ENCODE measurements around the gene ITPK1. TPM values are rescaled to one million over a fixed set of nuclear protein-coding genes. Genes with fewer than 3 reads are reported as not detected.
A peak's percentile ranks its signal among the peaks of the same experiment; 100 is the strongest.

Gene ITPK1
- total RNA-seq, 2 experiments from 2014 or later, result 63.7 to 71.0 TPM

DNA sequence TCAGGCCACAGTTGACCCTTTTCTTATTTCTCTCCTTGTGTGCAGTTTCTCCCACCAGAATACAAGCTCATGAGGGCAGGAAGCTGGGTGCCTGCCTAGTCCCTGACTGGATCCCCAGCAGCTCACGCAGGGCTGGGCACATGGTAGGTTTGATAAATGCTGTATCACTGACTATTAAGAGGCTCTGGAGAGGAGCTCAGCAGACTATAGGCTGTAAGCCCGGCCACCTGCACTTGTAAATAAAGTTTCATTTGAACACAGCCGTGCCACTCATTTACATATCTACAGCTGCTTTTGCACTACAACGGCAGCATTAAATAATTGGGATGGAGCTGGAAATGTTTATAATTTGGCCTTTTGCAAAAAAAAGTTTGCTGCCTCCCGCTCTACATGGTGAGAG, 160.8 kb downstream of the ITPK1 start:
- no peak for DNase-seq
- Mint-ChIP-seq H3K27ac (no peak overlapping the region), H3K4me1 (peaks cover 4% of the 10 kb centered on the region), H3K9me3 (no peaks in the 10 kb centered on the region), H3K36me3 (ENCODE audit: low read depth) (peaks cover 6% of the 10 kb centered on the region), H3K27me3 (no peaks in the 10 kb centered on the region), H3K4me3 (no peak overlapping the region)
- ChIA-PET POLR2A (no interaction called here), CTCF (interaction anchor here (1.0 to 1.2 kb wide), 2 partner anchors 8 to 11 kb away, joined by 3 read pairs; no protein-coding TSS in a partner anchor)

DNA sequence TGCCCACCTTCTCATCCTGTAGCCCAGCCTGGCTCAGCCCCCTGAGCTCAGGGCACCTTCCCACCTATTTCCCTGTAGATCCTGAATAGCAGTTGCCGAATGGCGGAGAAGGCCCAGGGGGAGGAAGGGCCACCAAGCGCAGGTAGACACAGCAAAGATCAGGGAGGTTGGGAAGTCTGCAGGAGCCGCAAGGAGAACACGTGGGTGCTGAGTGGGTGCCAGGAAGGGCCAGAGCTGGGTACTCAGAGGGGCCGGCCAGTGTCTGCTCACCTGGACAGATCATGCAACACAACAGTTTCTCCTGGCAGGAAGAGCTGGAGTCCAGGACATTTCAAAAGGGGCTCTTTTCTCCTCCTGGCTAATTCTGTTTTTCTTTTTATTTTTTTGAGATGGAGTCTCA, 162.2 kb downstream of the ITPK1 start:
- POLR2A ChIA-PET, result no interaction called here
- CTCF ChIA-PET, result no interaction called here
- peaks cover 6% of the 10 kb centered on the region for H3K36me3 Mint-ChIP-seq (ENCODE audit: low read depth)
- H3K9me3 Mint-ChIP-seq, result no peaks in the 10 kb centered on the region
- H3K4me3 Mint-ChIP-seq, result no peak overlapping the region
- H3K4me1 Mint-ChIP-seq, result peaks cover 4% of the 10 kb centered on the region
- H3K27ac Mint-ChIP-seq, result no peak overlapping the region
- no peaks in the 10 kb centered on the region for H3K27me3 Mint-ChIP-seq
- DNase-seq, result no peak

- no peaks in the 10 kb centered on the region for H3K27me3 Mint-ChIP-seq
- ChIA-PET CTCF (interaction anchor here (0.6 to 1.7 kb wide), 14 partner anchors 12 to 226 kb away, joined by 3 to 8 read pairs (median 3); partner anchors contain the start of gene ITPK1), POLR2A (no interaction called here)
- DNase-seq, result no peak
- H3K36me3 Mint-ChIP-seq (ENCODE audit: low read depth), result peaks cover 6% of the 10 kb centered on the region
- no peaks in the 10 kb centered on the region for H3K9me3 Mint-ChIP-seq
- H3K4me1 Mint-ChIP-seq, result peaks cover 4% of the 10 kb centered on the region
- H3K27ac Mint-ChIP-seq, result no peak overlapping the region
- H3K4me3 Mint-ChIP-seq, result no peak overlapping the region
These were observed 163.0 kb downstream of the ITPK1 start for GRCh38 chr14:92952481-92953298.

DNA sequence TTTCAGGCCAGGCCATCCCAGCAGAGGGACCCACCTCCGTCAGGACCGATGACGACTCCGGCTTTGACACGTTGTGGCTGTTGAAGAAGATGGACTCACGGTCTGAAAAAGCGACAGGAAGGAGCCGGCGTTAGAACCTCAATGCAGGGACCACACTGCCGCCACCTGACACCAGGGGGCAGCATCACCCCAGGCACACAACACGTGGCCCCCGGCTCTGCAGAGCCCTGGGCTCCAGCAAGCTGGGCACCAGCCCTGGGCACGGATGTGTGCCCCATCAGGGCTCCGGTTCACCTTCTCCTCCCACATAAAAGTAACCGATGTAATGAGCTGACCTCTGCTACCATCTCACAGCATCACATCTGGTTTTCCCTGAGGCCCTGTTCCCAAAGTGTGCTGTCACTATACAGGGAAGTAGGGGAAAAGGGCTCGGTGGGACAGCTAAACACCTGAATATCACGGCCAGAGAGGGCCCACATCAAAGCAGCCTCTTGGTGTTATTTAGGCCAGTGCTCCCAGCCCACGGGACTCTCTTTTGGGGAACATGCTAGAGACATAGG, 163.7 kb downstream of the ITPK1 start:
- peak overlapping the region; percentile 44 for H3K27ac Mint-ChIP-seq
- POLR2A ChIA-PET, result no interaction called here
- CTCF ChIA-PET, result interaction anchor here (0.6 to 1.7 kb wide), 14 partner anchors 11 to 227 kb away, joined by 3 to 8 read pairs (median 3); partner anchors contain the start of gene ITPK1
- H3K9me3 Mint-ChIP-seq, result no peaks in the 10 kb centered on the region
- H3K36me3 Mint-ChIP-seq (ENCODE audit: low read depth), result peaks cover 6% of the 10 kb centered on the region
- no peak overlapping the region for H3K4me3 Mint-ChIP-seq
- peak; percentile 79 for DNase-seq
- peaks cover 4% of the 10 kb centered on the region for H3K4me1 Mint-ChIP-seq
- no peaks in the 10 kb centered on the region for H3K27me3 Mint-ChIP-seq

GRCh38 chr14:92951261-92951660, 164.5 kb downstream of the ITPK1 start:
- Mint-ChIP-seq H3K36me3 (ENCODE audit: low read depth) (peaks cover 4% of the 10 kb centered on the region), H3K4me3 (no peak overlapping the region), H3K4me1 (peaks cover 4% of the 10 kb centered on the region), H3K27me3 (no peaks in the 10 kb centered on the region), H3K27ac (no peak overlapping the region), H3K9me3 (no peaks in the 10 kb centered on the region)
- ChIA-PET CTCF (interaction anchor here (1.0 to 1.7 kb wide), 7 partner anchors 21 to 228 kb away, joined by 3 to 8 read pairs (median 3); partner anchors contain the start of gene ITPK1), POLR2A (no interaction called here)
- DNase-seq, result no peak

DNA sequence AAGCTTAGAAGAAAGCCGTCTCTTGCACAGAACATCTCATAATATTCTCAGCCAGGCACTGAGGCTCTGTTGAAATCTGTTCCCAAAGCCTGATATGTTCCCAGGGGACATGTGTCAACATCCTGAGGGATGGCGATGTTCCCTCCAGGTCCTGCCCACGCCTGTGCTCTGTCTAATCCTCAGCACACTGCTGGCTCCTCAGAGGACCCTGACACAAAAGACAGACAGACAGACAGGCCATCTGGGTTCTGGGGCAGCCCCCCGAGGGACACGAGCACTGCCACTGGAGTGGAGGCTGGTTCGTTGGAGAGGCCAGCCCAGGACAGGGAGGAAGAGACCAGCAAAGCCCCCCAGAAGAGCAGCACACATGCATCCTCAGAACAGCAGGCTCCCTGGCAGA, 165.0 kb downstream of the ITPK1 start:
- Mint-ChIP-seq H3K4me3 (no peak overlapping the region), H3K36me3 (ENCODE audit: low read depth) (peaks cover 4% of the 10 kb centered on the region), H3K9me3 (no peaks in the 10 kb centered on the region), H3K27me3 (no peaks in the 10 kb centered on the region), H3K27ac (no peak overlapping the region), H3K4me1 (peaks cover 4% of the 10 kb centered on the region)
- no peak for DNase-seq
- ChIA-PET CTCF (no interaction called here), POLR2A (no interaction called here)

DNA sequence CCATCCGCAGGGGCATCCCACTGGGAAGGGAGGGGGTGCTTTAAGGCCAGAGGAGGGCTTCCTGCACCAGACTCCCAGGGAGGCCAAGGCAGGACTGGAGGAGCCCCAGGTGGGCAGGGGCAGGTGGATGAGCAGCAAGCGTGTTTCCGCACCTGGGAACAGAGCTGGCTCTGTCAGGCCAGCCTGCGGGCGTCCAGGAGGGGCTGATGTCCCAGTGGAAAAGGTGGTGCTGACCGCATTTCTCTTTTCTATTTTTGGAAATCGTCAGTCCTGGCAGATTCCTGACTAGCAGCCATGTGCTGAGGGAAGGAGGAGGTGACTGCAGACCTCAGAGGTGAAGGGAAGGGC, 165.6 kb downstream of the ITPK1 start:
- no peaks in the 10 kb centered on the region for H3K27me3 Mint-ChIP-seq
- POLR2A ChIA-PET, result no interaction called here
- H3K4me3 Mint-ChIP-seq, result no peak overlapping the region
- H3K4me1 Mint-ChIP-seq, result peaks cover 4% of the 10 kb centered on the region
- H3K9me3 Mint-ChIP-seq, result no peaks in the 10 kb centered on the region
- H3K27ac Mint-ChIP-seq, result no peak overlapping the region
- DNase-seq, result no peak
- peaks cover 4% of the 10 kb centered on the region for H3K36me3 Mint-ChIP-seq (ENCODE audit: low read depth)
- CTCF ChIA-PET, result no interaction called here

DNA sequence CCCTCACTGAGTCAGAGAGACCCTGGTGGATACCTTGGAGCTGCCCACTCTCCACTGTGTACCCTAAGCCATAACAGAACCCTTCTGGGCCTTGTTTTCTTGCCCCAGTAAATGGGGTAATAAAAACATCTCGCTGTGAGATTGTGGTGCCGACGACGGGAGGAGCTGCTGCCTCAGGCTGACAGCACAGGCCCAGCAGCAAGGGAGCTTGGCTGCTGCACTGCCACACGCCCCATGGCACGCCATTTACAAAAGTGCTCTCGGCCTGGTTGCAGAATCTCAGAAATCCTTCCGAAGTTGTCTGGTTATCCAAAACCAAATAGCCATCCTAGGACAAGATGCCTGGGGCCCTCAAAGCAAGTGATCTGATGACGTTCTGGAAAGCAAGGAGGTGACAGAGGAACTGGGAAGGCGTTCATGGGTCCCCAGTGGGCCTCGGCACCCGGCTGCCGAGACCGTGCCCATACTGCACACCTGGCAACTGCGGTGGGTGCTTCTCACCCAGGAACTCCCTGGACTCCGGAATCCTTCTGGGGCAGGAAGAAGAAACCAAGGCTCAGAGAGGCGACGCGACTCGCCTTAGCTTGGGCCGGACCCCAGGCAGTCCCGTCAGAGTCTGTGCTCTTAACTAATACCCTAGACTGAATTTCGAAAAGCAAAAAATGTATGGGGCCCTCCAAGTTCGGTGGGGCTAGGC, 166.1 kb downstream of the ITPK1 start:
- no peak overlapping the region for H3K4me3 Mint-ChIP-seq
- ChIA-PET CTCF (no interaction called here), POLR2A (no interaction called here)

GRCh38 chr14:92948647-92949046, 167.1 kb downstream of the ITPK1 start:
- POLR2A ChIA-PET, result no interaction called here
- H3K9me3 Mint-ChIP-seq, result no peaks in the 10 kb centered on the region
- no peak for DNase-seq
- no peak overlapping the region for H3K4me3 Mint-ChIP-seq
- H3K36me3 Mint-ChIP-seq (ENCODE audit: low read depth), result peaks cover 4% of the 10 kb centered on the region
- H3K27me3 Mint-ChIP-seq, result no peaks in the 10 kb centered on the region
- CTCF ChIA-PET, result no interaction called here
- H3K4me1 Mint-ChIP-seq, result peaks cover 4% of the 10 kb centered on the region
- no peak overlapping the region for H3K27ac Mint-ChIP-seq

More for the DNA sequence above, 166.1 kb downstream of the ITPK1 start:
- Mint-ChIP-seq H3K27me3 (no peaks in the 10 kb centered on the region), H3K36me3 (ENCODE audit: low read depth) (peaks cover 4% of the 10 kb centered on the region), H3K27ac (no peak overlapping the region), H3K4me1 (peaks cover 4% of the 10 kb centered on the region), H3K9me3 (no peaks in the 10 kb centered on the region)
- no peak for DNase-seq

DNA sequence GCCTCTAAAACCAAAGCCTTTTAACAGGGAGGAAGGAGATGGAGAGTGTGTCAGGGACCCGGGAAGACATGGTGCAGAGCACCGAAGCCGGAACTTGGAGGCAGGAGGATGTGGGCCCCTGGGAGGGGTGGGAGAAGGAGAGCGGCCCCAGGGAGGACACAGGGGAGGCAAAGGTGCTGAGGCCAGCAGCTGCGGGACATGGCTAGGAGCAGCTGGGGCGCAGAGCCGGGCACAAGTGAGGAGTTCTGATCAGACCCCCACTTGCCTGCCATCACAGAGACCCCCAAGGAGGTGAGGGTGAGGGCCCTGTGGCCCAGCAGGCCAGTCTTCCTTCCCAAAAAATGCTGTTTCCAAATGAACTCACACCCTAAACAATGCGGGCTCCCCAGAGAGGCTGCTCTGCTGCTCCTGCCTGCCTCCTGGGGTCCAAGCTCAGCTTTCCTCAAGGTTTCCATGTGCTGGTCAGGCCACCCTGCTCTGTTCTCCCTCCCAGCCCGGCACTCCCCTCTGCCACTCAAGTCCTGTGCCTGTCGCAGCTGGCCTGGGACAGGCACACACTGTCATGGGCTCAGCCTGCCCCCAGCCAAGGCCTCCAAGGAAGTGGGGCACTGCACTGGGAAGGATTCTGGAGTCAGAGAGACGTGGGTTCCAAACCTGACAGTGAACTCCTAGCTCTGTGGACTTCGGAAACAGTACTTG, 168.7 kb downstream of the ITPK1 start:
- H3K36me3 Mint-ChIP-seq (ENCODE audit: low read depth), result peaks cover 2% of the 10 kb centered on the region
- CTCF ChIA-PET, result interaction anchor here (0.5 to 1.0 kb wide), 2 partner anchors 37 to 232 kb away, joined by 3 to 4 read pairs; no protein-coding TSS in a partner anchor
- no peak overlapping the region for H3K27ac Mint-ChIP-seq
- H3K4me1 Mint-ChIP-seq, result peaks cover 2% of the 10 kb centered on the region
- H3K4me3 Mint-ChIP-seq, result no peak overlapping the region
- DNase-seq, result no peak
- no peaks in the 10 kb centered on the region for H3K27me3 Mint-ChIP-seq
- POLR2A ChIA-PET, result no interaction called here
- no peaks in the 10 kb centered on the region for H3K9me3 Mint-ChIP-seq

GRCh38 chr14:92945959-92946846, 169.5 kb downstream of the ITPK1 start:
- Mint-ChIP-seq H3K27ac (no peak overlapping the region), H3K36me3 (ENCODE audit: low read depth) (no peaks in the 10 kb centered on the region), H3K4me1 (no peaks in the 10 kb centered on the region), H3K9me3 (no peaks in the 10 kb centered on the region), H3K27me3 (no peaks in the 10 kb centered on the region), H3K4me3 (no peak overlapping the region)
- ChIA-PET POLR2A (no interaction called here), CTCF (interaction anchor here (0.5 to 1.4 kb wide), 5 partner anchors 38 to 273 kb away, joined by 3 to 4 read pairs (median 3); no protein-coding TSS in a partner anchor)
- no peak for DNase-seq

GRCh38 chr14:92945544-92945943, 170.2 kb downstream of the ITPK1 start:
- Mint-ChIP-seq H3K9me3 (no peaks in the 10 kb centered on the region), H3K36me3 (ENCODE audit: low read depth) (no peaks in the 10 kb centered on the region), H3K4me3 (no peak overlapping the region), H3K27me3 (no peaks in the 10 kb centered on the region), H3K4me1 (no peaks in the 10 kb centered on the region), H3K27ac (no peak overlapping the region)
- ChIA-PET POLR2A (no interaction called here), CTCF (interaction anchor here (0.5 to 1.4 kb wide), 3 partner anchors 48 to 274 kb away, joined by 3 read pairs; no protein-coding TSS in a partner anchor)
- DNase-seq, result no peak

All from activated CD4-positive, alpha-beta T cell treated with anti-CD3 and anti-CD28 coated beads, Interleukin-2, amount 10 ng/mL, durations not matched to agents 7 days and 5 days (primary cell).